Coronary artery (tissue), 2 donors: ENCODE results near the gene POLK.
"Not testable (repeated sequence)": the region's sequence is repeated elsewhere in the genome, so short reads cannot be mapped to it uniquely, and the experiment has no call there.

Experiments
- DNase-seq: peaks from one replicate; pipeline ENCODE4 v3.0.0-alpha.2; 2017; ENCODE audit warnings: low spot score
- H3K27ac ChIP-seq, 2 donors: fragments of 200-600 bp; sonication (generic); one replicate each; pipeline ENCODE4 v1.5.1; 2016 to 2019
- H3K4me3 ChIP-seq: fragments of 200-600 bp; sonication (generic); 2 replicates; pipeline ENCODE4 v1.5.1; 2016; ENCODE audit warnings: mild to moderate bottlenecking, moderate library complexity
- TF ChIP-seq, protein P1 (sequence below): fragments of 200-600 bp; sonication (generic); IDR thresholded peaks from one replicate; pipeline ENCODE4 v1.5.1; 2019; ENCODE audit warnings: antibody characterized with exemption

The POLK gene

GRCh38 chr5:75558981-75559632, 47.4 kb downstream of the POLK start:
- TF ChIP-seq, protein P1, sequence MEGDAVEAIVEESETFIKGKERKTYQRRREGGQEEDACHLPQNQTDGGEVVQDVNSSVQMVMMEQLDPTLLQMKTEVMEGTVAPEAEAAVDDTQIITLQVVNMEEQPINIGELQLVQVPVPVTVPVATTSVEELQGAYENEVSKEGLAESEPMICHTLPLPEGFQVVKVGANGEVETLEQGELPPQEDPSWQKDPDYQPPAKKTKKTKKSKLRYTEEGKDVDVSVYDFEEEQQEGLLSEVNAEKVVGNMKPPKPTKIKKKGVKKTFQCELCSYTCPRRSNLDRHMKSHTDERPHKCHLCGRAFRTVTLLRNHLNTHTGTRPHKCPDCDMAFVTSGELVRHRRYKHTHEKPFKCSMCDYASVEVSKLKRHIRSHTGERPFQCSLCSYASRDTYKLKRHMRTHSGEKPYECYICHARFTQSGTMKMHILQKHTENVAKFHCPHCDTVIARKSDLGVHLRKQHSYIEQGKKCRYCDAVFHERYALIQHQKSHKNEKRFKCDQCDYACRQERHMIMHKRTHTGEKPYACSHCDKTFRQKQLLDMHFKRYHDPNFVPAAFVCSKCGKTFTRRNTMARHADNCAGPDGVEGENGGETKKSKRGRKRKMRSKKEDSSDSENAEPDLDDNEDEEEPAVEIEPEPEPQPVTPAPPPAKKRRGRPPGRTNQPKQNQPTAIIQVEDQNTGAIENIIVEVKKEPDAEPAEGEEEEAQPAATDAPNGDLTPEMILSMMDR: no peak
- H3K4me3 ChIP-seq: no peak overlapping the region
- no peak for DNase-seq
- H3K27ac ChIP-seq: peak overlapping the region in 1 of 2 donors; percentile 58

GRCh38 chr5:75560655-75561054, 49.0 kb downstream of the POLK start:
- H3K27ac ChIP-seq, DNase-seq, H3K4me3 ChIP-seq: not testable (repeated sequence)

GRCh38 chr5:75565991-75566709, 54.5 kb downstream of the POLK start:
- H3K27ac ChIP-seq: peak overlapping the region in 1 of 2 donors; percentile 60

DNA sequence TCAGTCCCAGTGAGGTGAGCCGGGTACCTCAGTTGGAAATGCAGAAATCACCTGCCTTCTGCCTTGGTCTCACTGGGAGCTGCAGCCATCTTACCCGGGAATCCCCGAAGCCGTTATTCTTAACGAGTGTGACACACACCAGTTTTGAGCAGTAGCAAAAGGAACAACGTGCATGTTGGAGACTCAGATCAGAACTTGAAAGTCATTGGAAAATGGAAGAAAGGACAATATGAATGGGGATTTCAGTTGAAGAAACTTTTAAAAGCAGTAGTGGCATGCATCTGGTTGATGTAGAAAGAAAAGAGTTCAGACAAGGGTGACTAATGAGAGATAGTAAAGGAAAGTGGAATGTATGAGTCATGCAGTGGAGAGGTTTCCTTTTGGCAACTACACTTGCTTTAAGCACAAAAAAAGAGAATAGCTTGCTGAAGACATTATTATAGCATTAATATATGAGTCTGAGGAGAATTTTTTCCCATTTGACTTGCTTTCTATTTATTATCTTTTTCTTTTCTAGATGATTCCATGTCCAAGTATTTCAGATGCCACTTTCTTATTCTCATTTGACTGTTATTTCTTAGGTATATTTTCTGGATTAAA, 55.1 kb downstream of the POLK start:
- TF ChIP-seq, protein P1: no peak
- Histone ChIP-seq H3K27ac (peak overlapping the region in 1 of 2 donors; percentile 60), H3K4me3 (no peak overlapping the region)
- no peak for DNase-seq

More at GRCh38 chr5:75565991-75566709, 54.5 kb downstream of the POLK start:
- not testable (repeated sequence) for DNase-seq, H3K4me3 ChIP-seq

- Histone ChIP-seq H3K4me3 (no peak overlapping the region), H3K27ac (peak overlapping the region in 1 of 2 donors; percentile 32)
- no peak for DNase-seq
- TF ChIP-seq, protein P1: no peak
These were observed 56.0 kb downstream of the POLK start for GRCh38 chr5:75567710-75568109.

DNA sequence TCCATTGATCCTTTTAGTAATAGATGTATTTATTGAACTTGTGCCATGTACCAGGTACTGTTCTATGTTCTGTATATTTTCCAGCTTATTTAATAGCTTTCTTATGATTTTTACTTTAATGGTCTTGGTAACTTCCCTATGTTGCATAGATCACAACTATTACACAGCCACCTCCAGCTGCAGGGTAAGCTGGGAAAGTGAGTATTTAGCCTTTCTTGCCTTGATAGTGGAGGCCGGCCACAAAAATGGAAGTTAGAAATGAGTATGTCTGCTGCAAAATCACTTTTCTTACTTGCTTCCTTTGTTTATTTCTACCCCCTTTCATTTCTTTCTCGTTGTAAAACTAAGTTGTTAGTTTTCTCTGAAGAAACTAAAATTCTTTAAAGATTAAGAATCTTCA, 56.5 kb downstream of the POLK start:
- TF ChIP-seq, protein P1: no peak
- Histone ChIP-seq H3K27ac (peak overlapping the region in 1 of 2 donors; percentile 32), H3K4me3 (no peak overlapping the region)
- DNase-seq: no peak

DNA sequence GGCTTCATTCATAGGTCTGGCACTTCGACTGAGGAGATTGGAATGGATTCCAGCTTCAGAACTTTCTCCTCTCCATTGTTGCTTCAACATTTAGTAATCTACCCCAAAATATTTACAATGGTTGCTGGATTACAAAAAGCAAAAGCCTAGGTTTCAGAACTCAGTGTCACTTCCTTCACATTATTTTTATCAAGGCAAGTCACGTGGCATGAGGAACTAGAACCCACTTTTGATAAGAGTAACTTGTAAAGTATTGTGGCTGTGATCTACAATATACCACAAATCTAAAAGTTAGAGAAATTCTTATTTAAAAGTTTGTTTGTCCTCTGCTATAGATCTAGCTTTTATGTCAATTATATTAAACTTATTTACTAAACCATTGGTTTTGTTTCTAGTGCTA, 59.9 kb downstream of the POLK start:
- Histone ChIP-seq H3K27ac (no peak overlapping the region), H3K4me3 (no peak overlapping the region)
- no peak for DNase-seq
- TF ChIP-seq, protein P1: no peak

GRCh38 chr5:75574791-75575190, 63.1 kb downstream of the POLK start:
- H3K27ac ChIP-seq: peak overlapping the region; percentile 52 to 54
- peak overlapping the region; percentile 12 for H3K4me3 ChIP-seq
- TF ChIP-seq, protein P1: no peak
- DNase-seq: no peak

GRCh38 chr5:75578280-75578679, 66.6 kb downstream of the POLK start:
- not testable (repeated sequence) for H3K4me3 ChIP-seq, DNase-seq, H3K27ac ChIP-seq
